Fibroblast of skin of abdomen (primary cell): Measurements from ENCODE around the gene TMBIM1.

Source experiments
- DNase-seq: peaks from one replicate; pipeline ENCODE4 v3.0.0-alpha.2; 2013

Gene TMBIM1

GRCh38 chr2:218272531-218273212 lies 19.6 kb downstream of the TMBIM1 start:
- DNase-seq: peak; percentile 85

- no peak for DNase-seq
Measured at GRCh38 chr2:218271865-218272530, 20.3 kb downstream of the TMBIM1 start.

GRCh38 chr2:218271487-218271797 lies 20.9 kb downstream of the TMBIM1 start:
- no peak for DNase-seq

- no peak for DNase-seq
Measured at GRCh38 chr2:218270721-218271486, 21.4 kb downstream of the TMBIM1 start.

GRCh38 chr2:218269900-218270720 lies 22.2 kb downstream of the TMBIM1 start, which contains the start of the genes AAMP and PNKD:
TSS of gene AAMP (minus strand) at chr2:218270137. CDS start at chr2:218270086, 51 bp downstream.
TSS of gene PNKD (plus strand) at chr2:218270519. CDS start at chr2:218270536, 17 bp downstream.
- DNase-seq: peak; percentile 100

GRCh38 chr2:218267259-218267658 lies 25.0 kb downstream of the TMBIM1 start:
- no peak for DNase-seq

DNA sequence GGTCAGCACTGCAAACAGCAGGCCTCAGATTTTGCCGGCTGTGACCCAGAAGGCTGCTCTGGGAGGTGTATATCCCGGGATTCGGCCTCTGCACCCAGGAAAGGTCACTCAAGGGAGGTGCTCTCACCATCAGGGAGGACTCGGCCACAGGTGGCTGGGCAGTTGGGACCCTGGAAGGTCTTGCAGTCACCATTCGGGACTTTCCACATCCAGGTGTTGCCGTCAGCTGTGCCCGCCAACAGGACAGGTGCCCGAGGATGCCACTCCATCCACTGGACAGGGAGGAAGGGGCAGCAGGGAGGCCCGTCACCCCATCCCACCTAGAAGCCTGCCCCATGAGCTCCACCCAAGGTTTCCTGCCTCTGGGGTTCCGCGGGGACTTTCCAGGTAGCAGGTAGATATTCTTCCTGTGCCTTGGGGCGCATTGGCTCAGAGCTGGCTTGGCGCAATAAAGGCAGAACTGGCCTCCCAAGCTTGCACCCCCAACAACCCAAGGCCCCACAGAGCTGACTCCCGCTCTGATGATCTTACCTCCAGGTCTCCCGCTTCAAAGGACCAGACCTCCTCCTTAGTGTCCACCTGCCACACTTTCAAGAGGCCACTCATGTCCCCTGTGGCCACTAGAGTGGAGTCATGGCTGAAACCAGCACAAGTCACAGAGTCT lies 25.9 kb downstream of the TMBIM1 start:
- DNase-seq: no peak

DNA sequence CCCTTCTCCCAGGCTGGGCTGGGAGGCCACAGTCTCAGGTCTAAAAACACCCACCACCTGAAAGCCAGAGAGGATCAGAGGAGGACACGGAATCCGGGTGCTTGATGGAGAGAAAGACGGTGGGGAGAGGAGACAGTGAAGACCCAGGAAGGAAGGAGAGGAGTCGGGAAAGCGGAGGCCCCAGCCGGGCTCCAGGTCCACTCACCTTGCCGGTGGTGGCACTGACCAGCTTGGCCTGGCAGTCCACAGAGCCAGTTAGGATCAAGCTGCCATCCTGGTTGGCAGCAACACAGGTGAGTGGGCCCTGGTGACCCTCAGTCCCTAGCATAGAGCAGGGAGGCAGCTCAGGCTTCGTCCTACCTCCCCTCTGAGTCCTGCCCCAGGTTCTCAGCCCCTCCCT lies 26.7 kb downstream of the TMBIM1 start:
- no peak for DNase-seq

DNA sequence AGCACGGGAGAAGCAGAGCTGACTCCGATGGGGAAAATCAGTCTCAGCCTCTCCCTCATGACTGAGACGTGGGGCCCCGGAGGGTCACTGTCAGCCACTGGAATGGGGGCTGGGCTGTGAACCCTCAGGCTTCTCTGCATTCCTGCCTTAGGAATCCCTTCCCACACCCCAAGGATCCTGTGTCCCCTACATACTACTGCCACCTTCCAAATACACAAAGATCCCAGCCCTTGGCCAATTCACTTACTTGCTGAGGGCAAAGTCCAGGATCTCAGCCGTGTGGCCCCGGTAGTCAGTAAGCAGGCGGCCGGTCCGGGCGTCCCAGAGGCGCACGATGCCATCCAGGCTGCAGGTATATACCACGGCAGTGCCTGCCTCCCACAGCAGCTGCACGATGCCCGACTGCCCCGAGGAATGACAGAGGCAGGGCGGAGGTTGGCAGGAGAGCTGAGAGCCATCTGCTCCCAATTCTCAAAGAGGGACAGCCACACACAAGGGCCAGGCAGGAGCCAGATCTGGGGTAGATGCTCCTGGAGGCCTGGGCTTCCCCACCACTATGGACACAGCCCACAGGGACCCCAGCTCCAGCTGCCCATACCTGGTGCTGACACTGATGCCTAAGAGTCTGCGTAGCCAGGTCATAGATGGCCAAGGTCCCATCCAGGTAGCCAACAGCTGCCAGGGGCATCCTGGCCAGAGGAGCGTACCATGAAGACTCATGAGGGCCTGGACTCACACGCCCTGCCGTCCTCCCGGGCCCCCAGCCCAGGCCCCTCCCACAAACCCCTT lies 27.3 kb downstream of the TMBIM1 start:
- DNase-seq: no peak

DNA sequence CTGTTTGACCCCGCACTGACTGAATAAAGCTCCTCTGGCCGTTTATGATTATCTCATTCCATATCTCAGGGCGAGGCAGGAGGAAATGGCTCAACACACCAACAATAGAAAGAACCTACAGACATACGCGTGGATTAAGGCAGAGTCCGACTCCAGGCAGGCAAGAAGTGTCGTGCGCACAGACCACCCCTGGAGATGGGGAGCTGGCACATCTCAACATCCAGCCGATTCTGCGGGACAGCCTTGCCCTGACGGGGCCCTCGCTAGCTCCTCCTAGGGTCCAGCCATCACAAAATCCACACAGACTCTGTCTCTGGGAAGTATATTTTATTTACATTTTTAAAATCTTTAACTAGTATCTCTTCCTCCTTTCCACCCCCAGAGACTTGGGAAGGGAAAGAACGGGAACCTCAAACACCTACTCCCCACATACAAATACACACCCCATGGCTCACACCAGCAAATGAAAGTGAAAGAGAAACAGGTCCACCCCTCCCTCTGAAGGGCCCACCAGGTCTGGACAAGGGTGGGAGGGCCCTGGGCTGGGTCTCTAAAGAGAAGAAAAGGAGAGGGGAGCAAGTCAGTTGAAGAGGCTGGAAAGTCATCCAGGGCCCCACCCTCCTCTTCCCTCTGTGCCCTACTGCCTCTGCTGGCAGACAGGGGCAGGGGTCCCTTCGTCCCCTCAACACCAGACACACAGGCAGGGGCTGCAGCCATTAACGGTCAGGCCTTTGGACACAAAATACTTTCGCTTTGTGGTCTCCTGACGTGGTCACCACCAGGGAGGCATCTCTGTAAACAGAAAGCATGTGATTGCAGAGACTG lies 28.3 kb downstream of the TMBIM1 start:
- no peak for DNase-seq

DNA sequence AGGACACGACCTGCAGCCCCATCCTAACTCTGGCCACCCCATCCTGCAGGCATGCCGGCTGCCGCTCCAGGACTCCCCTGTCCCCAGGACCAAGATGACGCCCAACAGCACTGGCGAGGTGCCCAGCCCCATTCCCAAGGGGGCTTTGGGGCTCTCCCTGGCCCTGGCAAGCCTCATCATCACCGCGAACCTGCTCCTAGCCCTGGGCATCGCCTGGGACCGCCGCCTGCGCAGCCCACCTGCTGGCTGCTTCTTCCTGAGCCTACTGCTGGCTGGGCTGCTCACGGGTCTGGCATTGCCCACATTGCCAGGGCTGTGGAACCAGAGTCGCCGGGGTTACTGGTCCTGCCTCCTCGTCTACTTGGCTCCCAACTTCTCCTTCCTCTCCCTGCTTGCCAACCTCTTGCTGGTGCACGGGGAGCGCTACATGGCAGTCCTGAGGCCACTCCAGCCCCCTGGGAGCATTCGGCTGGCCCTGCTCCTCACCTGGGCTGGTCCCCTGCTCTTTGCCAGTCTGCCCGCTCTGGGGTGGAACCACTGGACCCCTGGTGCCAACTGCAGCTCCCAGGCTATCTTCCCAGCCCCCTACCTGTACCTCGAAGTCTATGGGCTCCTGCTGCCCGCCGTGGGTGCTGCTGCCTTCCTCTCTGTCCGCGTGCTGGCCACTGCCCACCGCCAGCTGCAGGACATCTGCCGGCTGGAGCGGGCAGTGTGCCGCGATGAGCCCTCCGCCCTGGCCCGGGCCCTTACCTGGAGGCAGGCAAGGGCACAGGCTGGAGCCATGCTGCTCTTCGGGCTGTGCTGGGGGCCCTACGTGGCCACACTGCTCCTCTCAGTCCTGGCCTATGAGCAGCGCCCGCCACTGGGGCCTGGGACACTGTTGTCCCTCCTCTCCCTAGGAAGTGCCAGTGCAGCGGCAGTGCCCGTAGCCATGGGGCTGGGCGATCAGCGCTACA lies 29.4 kb downstream of the TMBIM1 start:
- DNase-seq: no peak

DNA sequence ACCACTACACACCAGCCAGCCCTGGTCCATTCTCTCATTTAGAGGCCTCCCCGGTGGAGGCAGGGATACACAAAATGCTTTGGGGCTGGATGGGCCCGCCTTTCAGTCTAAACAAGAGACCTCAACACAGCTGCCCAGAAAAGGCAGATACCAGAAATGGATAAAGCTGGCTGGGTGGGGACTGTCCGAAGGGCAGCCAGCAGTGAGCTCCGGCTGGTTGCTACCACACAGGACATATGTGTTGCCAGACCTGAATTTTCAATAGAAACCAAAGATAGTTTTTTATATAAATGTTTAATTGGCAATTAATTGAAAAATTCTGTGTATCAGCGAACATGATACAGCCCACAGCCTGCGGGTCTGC lies 30.1 kb downstream of the TMBIM1 start:
- no peak for DNase-seq

- no peak for DNase-seq
Measured at GRCh38 chr2:218261423-218262236, 30.7 kb downstream of the TMBIM1 start.

DNA sequence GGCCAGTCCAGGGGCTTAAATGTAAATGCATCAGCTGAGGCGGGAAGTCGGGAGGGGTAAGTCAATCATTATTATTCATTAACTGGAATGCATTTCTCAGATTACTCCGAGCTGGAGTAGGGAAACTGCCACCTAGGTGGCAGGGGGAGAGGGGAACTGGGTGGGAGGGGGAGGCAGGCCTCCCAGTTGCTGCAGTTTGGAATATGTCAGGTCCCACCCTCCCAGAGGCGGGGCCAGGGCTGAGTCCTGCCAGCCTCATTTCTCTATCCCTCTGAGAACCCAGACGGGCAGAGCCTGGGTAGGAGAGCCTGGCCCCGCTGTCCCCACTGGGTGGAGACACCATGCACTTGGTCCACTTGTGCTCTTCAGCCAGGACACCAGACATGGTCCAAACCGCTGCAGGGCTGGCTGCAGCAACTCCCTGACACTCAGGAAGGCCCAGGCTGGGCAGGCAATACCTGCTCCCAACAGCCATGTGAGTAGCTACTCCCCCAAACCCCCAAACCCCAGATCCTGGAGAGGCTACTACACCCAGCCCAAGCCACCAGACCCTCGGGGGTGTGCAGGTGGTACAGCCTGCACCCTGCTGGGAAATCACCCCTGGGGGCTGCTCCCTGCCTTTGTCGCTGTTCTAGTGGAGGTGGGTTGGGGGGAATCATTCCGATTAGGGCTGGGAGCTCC lies 31.4 kb downstream of the TMBIM1 start, which contains the start of gene GPBAR1:
Gene GPBAR1, plus strand, starts transcription at position 274 of the 681 bp plus-strand sequence. CDS start 1,710 bp downstream, outside the sequence.
- DNase-seq: no peak

DNA sequence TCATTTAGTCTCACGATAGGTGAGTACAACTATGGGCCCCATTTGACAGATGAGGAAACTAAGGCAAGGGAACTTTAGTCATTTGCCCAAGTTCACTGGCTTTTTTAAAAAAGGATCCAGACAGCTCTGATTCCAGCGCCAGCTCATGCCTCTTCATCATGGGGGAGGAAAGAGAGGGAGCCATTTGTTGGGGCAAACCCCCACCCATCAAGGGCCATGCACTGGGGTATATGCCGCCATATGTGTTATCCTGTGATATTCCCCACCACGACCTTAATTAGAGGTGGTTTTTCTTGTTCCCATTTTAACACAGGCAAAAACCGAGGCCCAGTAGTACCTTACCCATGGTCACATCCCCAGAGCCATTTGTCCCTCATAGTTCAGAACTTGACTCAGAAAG lies 32.1 kb downstream of the TMBIM1 start:
- DNase-seq: no peak

- peak; percentile 78 for DNase-seq
Measured at GRCh38 chr2:218259099-218259961, 33.0 kb downstream of the TMBIM1 start.
